HepG2 (cell line): ENCODE data around the gene PCBD2. TPM values are rescaled to one million over a fixed set of nuclear protein-coding genes. Genes with fewer than 3 reads are reported as not detected.

ENCODE experiments used
- DMAP1 ChIP-seq: IDR thresholded peaks from 2 replicates; pipeline ENCODE4 v1.6.1; 2016
- HHEX ChIP-seq: IDR thresholded peaks from 2 replicates; pipeline ENCODE4 v1.6.1; 2016; ENCODE audit warnings: control low read depth
- KDM2A ChIP-seq: sonication (generic); formaldehyde crosslinking; IDR thresholded peaks from 2 replicates; pipeline ENCODE4 v1.4.0; 2020; ENCODE audit warnings: low read depth, missing genetic modification reagents, borderline replicate concordance
- PITX1 ChIP-seq: sonication (generic); formaldehyde crosslinking; IDR thresholded peaks from 2 replicates; pipeline ENCODE4 v1.5.1; 2020; ENCODE audit warnings: mild to moderate bottlenecking, missing genetic modification reagents
- SALL1 ChIP-seq: sonication (generic); formaldehyde crosslinking; IDR thresholded peaks from 2 replicates; pipeline ENCODE4 v1.8.0; 2022; ENCODE audit warnings: mild to moderate bottlenecking, missing genetic modification reagents
- TOPORS ChIP-seq: sonication (generic); formaldehyde crosslinking; IDR thresholded peaks from 2 replicates; pipeline ENCODE4 v1.8.0; 2023; ENCODE audit warnings: mild to moderate bottlenecking, missing genetic modification reagents
- ZBTB25 ChIP-seq: IDR thresholded peaks from 2 replicates; pipeline ENCODE4 v1.6.1; 2018; ENCODE audit warnings: missing genetic modification reagents
- ZBTB8A ChIP-seq: sonication (generic); formaldehyde crosslinking; IDR thresholded peaks from 2 replicates; pipeline ENCODE4 v1.4.0; 2020; ENCODE audit warnings: mild to moderate bottlenecking, low read depth, missing genetic modification reagents, borderline replicate concordance
- ZFAT ChIP-seq: sonication (generic); formaldehyde crosslinking; conservative IDR thresholded peaks from 2 replicates; pipeline ENCODE4 v1.8.1; 2023; ENCODE audit warnings: missing genetic modification reagents, inconsistent platforms
- ZNF362 ChIP-seq: sonication (generic); formaldehyde crosslinking; IDR thresholded peaks from 2 replicates; pipeline ENCODE4 v1.4.0; 2020; ENCODE audit warnings: missing genetic modification reagents, mild to moderate bottlenecking, borderline replicate concordance
- ZSCAN31 ChIP-seq: sonication (generic); formaldehyde crosslinking; IDR thresholded peaks from 2 replicates; pipeline ENCODE4 v1.5.0; 2020; ENCODE audit warnings: low read depth, mild to moderate bottlenecking, missing genetic modification reagents
- polyA plus RNA-seq, 8 experiments: library from polyadenylated mRNA; depleted of rRNA in 3 of 8; stranded (reverse) in 7 of 8; unstranded in 1 of 8; fragments of >200 nt; fragmentation: Illumina TruSeq in 4 of 8; extraction: Trizol in 4 of 8; gene quantifications; 2 replicates each; pipeline versions ENCODE4 v1.2.1 to v1.2.3, GENCODE V29; 2011 to 2016; ENCODE audit warnings: low read depth in 4 of 8, missing spikeins in 1 of 8, mixed read lengths in 1 of 8; ENCODE audit not compliant: insufficient read depth in 1 of 8
- total RNA-seq, 5 experiments: library from RNA; depleted of rRNA; stranded (reverse); fragments of >200 nt; fragmentation: Illumina TruSeq; extraction: Trizol; gene quantifications; 2 replicates each; pipeline ENCODE4 v1.2.3, GENCODE V29; 2016; ENCODE audit warnings: low read depth in 1 of 5
- TF ChIP-seq, protein P1 (sequence below): sonication (generic); formaldehyde crosslinking; IDR thresholded peaks from 2 replicates; pipeline ENCODE4; 2020; ENCODE audit warnings: missing genetic modification reagents, mild to moderate bottlenecking, borderline replicate concordance
- TF ChIP-seq, protein P2 (sequence below): IDR thresholded peaks from 2 replicates; pipeline ENCODE4 v1.6.1; 2012; ENCODE audit warnings: low read depth, low read length, improper control_type of control experiment
- TF ChIP-seq, protein P3 (sequence below): sonication (generic); IDR thresholded peaks from 2 replicates; pipeline ENCODE4 v1.6.1; 2016; ENCODE audit warnings: low read depth, borderline replicate concordance
- TF ChIP-seq, protein P4 (sequence below): sonication (generic); formaldehyde crosslinking; IDR thresholded peaks from 2 replicates; pipeline ENCODE4 v1.4.0; 2020; ENCODE audit warnings: missing genetic modification reagents
- TF ChIP-seq, protein P5 (sequence below): IDR thresholded peaks from 2 replicates; pipeline ENCODE4 v1.6.1; 2016; ENCODE audit warnings: missing compliant biosample characterization, missing genetic modification reagents, borderline replicate concordance
- TF ChIP-seq, protein P6 (sequence below): sonication (generic); formaldehyde crosslinking; IDR thresholded peaks from 2 replicates; pipeline ENCODE4 v1.4.0; 2020; ENCODE audit warnings: missing genetic modification reagents

The PCBD2 gene
- total and polyA plus RNA-seq, 2 of the 13 experiments (the other 11 are each of a cell fraction or from before 2014, with no cell fraction given) = 5.5 to 12.0 TPM

DNA sequence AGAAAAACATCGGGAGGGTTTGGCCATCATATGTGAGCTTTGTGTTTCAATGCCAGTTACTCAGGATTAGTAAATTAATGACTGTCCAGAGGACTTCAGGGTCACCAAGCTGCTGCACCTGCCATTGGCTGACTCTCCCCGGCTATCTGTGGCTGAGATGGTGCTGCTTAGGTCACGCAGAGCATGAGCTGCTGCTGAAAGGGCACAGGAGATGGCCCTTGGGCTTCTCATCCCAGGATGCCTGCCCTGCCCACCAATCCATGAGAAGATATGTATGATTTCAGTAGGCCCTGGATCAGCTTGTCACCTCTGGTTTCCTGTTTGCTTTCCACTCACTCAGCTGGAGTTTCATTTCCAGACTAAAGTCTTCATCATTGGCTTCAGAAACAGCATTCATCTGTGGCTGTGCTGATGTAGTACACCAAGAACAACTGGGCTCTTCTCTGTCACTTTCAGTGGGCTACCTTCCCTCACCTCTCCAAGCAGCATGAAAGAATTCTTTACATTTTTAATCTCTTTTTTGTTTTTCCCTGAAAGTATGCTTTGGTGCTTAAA is 60.4 kb downstream of the PCBD2 start (continued):
- 0 out of 2 replicates have a peak, but pooled peaks have one; percentile 19 for TF ChIP-seq KDM2A (CRISPR knock-in tag)
- no peak for TF ChIP-seq ZNF362 (CRISPR knock-in tag)
- TF ChIP-seq ZBTB25 (CRISPR knock-in tag) = no peak
- TF ChIP-seq ZBTB8A (CRISPR knock-in tag) = no peak
- no peak for TF ChIP-seq ZFAT (CRISPR knock-in tag)
- 0 out of 2 replicates have a peak, but pooled peaks have one; percentile 13 for TF ChIP-seq TOPORS (CRISPR knock-in tag)
- TF ChIP-seq HHEX (CRISPR knock-in tag) = no peak
- peak; percentile 64 for TF ChIP-seq SALL1 (CRISPR knock-in tag)
- TF ChIP-seq, protein P1, sequence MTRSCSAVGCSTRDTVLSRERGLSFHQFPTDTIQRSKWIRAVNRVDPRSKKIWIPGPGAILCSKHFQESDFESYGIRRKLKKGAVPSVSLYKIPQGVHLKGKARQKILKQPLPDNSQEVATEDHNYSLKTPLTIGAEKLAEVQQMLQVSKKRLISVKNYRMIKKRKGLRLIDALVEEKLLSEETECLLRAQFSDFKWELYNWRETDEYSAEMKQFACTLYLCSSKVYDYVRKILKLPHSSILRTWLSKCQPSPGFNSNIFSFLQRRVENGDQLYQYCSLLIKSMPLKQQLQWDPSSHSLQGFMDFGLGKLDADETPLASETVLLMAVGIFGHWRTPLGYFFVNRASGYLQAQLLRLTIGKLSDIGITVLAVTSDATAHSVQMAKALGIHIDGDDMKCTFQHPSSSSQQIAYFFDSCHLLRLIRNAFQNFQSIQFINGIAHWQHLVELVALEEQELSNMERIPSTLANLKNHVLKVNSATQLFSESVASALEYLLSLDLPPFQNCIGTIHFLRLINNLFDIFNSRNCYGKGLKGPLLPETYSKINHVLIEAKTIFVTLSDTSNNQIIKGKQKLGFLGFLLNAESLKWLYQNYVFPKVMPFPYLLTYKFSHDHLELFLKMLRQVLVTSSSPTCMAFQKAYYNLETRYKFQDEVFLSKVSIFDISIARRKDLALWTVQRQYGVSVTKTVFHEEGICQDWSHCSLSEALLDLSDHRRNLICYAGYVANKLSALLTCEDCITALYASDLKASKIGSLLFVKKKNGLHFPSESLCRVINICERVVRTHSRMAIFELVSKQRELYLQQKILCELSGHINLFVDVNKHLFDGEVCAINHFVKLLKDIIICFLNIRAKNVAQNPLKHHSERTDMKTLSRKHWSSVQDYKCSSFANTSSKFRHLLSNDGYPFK = no peak
- TF ChIP-seq, protein P2, sequence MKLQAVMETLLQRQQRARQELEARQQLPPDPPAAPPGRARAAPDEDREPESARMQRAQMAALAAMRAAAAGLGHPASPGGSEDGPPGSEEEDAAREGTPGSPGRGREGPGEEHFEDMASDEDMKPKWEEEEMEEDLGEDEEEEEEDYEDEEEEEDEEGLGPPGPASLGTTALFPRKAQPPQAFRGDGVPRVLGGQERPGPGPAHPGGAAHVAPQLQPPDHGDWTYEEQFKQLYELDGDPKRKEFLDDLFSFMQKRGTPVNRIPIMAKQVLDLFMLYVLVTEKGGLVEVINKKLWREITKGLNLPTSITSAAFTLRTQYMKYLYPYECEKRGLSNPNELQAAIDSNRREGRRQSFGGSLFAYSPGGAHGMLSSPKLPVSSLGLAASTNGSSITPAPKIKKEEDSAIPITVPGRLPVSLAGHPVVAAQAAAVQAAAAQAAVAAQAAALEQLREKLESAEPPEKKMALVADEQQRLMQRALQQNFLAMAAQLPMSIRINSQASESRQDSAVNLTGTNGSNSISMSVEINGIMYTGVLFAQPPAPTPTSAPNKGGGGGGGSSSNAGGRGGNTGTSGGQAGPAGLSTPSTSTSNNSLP = 0 out of 2 replicates have a peak, but pooled peaks have one; percentile 1
- TF ChIP-seq DMAP1 (CRISPR knock-in tag) = peak; percentile 46; the same call in 1 of the 2 replicates
- 0 out of 2 replicates have a peak, but pooled peaks have one; percentile 19 for TF ChIP-seq ZSCAN31
- TF ChIP-seq, protein P3, sequence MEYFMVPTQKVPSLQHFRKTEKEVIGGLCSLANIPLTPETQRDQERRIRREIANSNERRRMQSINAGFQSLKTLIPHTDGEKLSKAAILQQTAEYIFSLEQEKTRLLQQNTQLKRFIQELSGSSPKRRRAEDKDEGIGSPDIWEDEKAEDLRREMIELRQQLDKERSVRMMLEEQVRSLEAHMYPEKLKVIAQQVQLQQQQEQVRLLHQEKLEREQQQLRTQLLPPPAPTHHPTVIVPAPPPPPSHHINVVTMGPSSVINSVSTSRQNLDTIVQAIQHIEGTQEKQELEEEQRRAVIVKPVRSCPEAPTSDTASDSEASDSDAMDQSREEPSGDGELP = peak; percentile 59; the same call in 1 of the 2 replicates
- TF ChIP-seq PITX1 (CRISPR knock-in tag) = peak; percentile 59; the same call in 1 of the 2 replicates
- TF ChIP-seq, protein P4, sequence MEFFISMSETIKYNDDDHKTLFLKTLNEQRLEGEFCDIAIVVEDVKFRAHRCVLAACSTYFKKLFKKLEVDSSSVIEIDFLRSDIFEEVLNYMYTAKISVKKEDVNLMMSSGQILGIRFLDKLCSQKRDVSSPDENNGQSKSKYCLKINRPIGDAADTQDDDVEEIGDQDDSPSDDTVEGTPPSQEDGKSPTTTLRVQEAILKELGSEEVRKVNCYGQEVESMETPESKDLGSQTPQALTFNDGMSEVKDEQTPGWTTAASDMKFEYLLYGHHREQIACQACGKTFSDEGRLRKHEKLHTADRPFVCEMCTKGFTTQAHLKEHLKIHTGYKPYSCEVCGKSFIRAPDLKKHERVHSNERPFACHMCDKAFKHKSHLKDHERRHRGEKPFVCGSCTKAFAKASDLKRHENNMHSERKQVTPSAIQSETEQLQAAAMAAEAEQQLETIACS (CRISPR knock-in tag) = no peak
- TF ChIP-seq, protein P5, sequence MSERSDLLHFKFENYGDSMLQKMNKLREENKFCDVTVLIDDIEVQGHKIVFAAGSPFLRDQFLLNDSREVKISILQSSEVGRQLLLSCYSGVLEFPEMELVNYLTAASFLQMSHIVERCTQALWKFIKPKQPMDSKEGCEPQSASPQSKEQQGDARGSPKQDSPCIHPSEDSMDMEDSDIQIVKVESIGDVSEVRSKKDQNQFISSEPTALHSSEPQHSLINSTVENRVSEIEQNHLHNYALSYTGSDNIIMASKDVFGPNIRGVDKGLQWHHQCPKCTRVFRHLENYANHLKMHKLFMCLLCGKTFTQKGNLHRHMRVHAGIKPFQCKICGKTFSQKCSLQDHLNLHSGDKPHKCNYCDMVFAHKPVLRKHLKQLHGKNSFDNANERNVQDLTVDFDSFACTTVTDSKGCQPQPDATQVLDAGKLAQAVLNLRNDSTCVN (CRISPR knock-in tag) = no peak
- TF ChIP-seq, protein P6, sequence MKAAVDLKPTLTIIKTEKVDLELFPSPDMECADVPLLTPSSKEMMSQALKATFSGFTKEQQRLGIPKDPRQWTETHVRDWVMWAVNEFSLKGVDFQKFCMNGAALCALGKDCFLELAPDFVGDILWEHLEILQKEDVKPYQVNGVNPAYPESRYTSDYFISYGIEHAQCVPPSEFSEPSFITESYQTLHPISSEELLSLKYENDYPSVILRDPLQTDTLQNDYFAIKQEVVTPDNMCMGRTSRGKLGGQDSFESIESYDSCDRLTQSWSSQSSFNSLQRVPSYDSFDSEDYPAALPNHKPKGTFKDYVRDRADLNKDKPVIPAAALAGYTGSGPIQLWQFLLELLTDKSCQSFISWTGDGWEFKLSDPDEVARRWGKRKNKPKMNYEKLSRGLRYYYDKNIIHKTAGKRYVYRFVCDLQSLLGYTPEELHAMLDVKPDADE = no peak
